ENCODE results near the gene TIMM8B. TPM values are rescaled to one million over a fixed set of nuclear protein-coding genes. Genes with fewer than 3 reads are reported as not detected.

Gene TIMM8B
- total and polyA plus RNA-seq, 2 experiments from 2014 or later, result 33.8 to 106 TPM

DNA sequence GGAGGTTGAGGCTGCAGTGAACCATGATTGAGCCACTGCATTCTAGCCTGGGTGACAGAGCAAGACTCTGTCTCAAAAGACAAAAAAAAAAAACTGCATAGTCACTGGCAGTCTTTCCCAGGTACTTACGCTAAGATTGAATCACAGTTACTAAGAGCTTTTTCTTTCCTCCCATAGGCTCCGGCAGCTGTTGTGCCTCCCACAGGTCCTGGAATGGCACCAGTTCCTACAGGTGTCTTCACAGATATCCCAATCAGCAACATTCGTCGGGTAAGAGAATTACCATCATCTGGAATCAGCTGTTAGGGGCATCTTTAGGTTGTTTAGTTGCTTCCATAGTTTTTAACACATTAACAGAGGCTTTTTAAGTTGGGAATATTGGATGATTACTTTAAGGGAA lies 41.6 kb downstream of the TIMM8B start:
- WGBS, 2 experiments (ENCODE audit: low coverage in 1 of 2, low lambda C conversion rate in 2 of 2, missing lambda C conversion rate in 2 of 2), result 98 to 99% methylated on average over 4 of the region's 4 CpGs
- H3K79me2 ChIP-seq (ENCODE audit: insufficient read depth), result peaks cover 5% of the 10 kb centered on the region; the same call in 1 of the 2 replicates

GRCh38 chr11:112042961-112043304 lies 43.6 kb downstream of the TIMM8B start:
- H3K27me3 ChIP-seq (replicated peaks; ENCODE audit: insufficient read depth), result no peaks in the 10 kb centered on the region
- H2AFZ ChIP-seq, result no peak overlapping the region
- H3K9me3 ChIP-seq (ENCODE audit: low read depth), result no peaks in the 10 kb centered on the region
- H3K27ac ChIP-seq, result 0 out of 2 replicates have a peak overlapping the region, but pooled peaks have one; percentile 52
- peaks cover 11% of the 10 kb centered on the region for H3K4me1 ChIP-seq (ENCODE audit: insufficient read depth)
- H3K36me3 ChIP-seq (ENCODE audit: low read depth), result peaks cover 34% of the 10 kb centered on the region; the same call in 1 of the 2 replicates
- H3K79me2 ChIP-seq (ENCODE audit: insufficient read depth), result no peaks in the 10 kb centered on the region
- no peak for TF ChIP-seq EZH2phosphoT487 (IDR thresholded peaks at IDR 0.05; ENCODE audit: insufficient read depth, low read depth)
- TF ChIP-seq EZH2 (IDR thresholded peaks at IDR 0.05; ENCODE audit: insufficient read depth, poor library complexity, severe bottlenecking), result no peak
- WGBS, 2 experiments (ENCODE audit: low coverage in 1 of 2, low lambda C conversion rate in 2 of 2, missing lambda C conversion rate in 2 of 2), result 72 to 79% methylated on average over 2 of the region's 2 CpGs
- H3K9me2 ChIP-seq (ENCODE audit: insufficient read depth), result no peaks in the 10 kb centered on the region
- no peak for DNase-seq
- H3K9ac ChIP-seq, result no peak overlapping the region
- no peaks in the 10 kb centered on the region for H4K20me1 ChIP-seq (ENCODE audit: insufficient read depth)
- no peak overlapping the region for H3K4me2 ChIP-seq (ENCODE audit: unreplicated experiment)
- in situ Hi-C loops (cut with MboI), result no loop called here
- peaks cover 27% of the 10 kb centered on the region for H3F3A ChIP-seq (ENCODE audit: insufficient read depth)
- no peak overlapping the region for H3K4me3 ChIP-seq

More for the DNA sequence above, 41.6 kb downstream of the TIMM8B start:
- Histone ChIP-seq H3K36me3 (ENCODE audit: low read depth) (peaks cover 28% of the 10 kb centered on the region; the same call in 1 of the 2 replicates), H2AFZ (no peak overlapping the region), H3K9me3 (ENCODE audit: low read depth) (no peaks in the 10 kb centered on the region), H3K27ac (no peak overlapping the region), H3K4me3 (no peak overlapping the region), H3K27me3 (replicated peaks; ENCODE audit: insufficient read depth) (no peaks in the 10 kb centered on the region), H4K20me1 (ENCODE audit: insufficient read depth) (no peaks in the 10 kb centered on the region), H3K4me2 (ENCODE audit: unreplicated experiment) (no peak overlapping the region), H3K9me2 (ENCODE audit: insufficient read depth) (no peaks in the 10 kb centered on the region), H3K9ac (no peak overlapping the region), H3F3A (ENCODE audit: insufficient read depth) (peaks cover 34% of the 10 kb centered on the region), H3K4me1 (ENCODE audit: insufficient read depth) (peaks cover 20% of the 10 kb centered on the region)
- in situ Hi-C loops (cut with MboI), result no loop called here
- no peak for DNase-seq
- TF ChIP-seq EZH2 (IDR thresholded peaks at IDR 0.05; ENCODE audit: insufficient read depth, poor library complexity, severe bottlenecking) (no peak), EZH2phosphoT487 (IDR thresholded peaks at IDR 0.05; ENCODE audit: insufficient read depth, low read depth) (no peak)

GRCh38 chr11:112042161-112042960 lies 44.2 kb downstream of the TIMM8B start:
- Histone ChIP-seq H4K20me1 (ENCODE audit: insufficient read depth) (no peaks in the 10 kb centered on the region), H3K27ac (peak overlapping the region; percentile 52), H3K4me1 (ENCODE audit: insufficient read depth) (peaks cover 11% of the 10 kb centered on the region), H3K9me2 (ENCODE audit: insufficient read depth) (no peaks in the 10 kb centered on the region), H2AFZ (no peak overlapping the region), H3K9me3 (ENCODE audit: low read depth) (no peaks in the 10 kb centered on the region), H3K27me3 (replicated peaks; ENCODE audit: insufficient read depth) (no peaks in the 10 kb centered on the region), H3F3A (ENCODE audit: insufficient read depth) (peaks cover 27% of the 10 kb centered on the region), H3K79me2 (ENCODE audit: insufficient read depth) (no peaks in the 10 kb centered on the region), H3K36me3 (ENCODE audit: low read depth) (peaks cover 39% of the 10 kb centered on the region; the same call in 1 of the 2 replicates), H3K4me3 (no peak overlapping the region), H3K4me2 (ENCODE audit: unreplicated experiment) (no peak overlapping the region), H3K9ac (no peak overlapping the region)
- no peak for TF ChIP-seq EZH2 (IDR thresholded peaks at IDR 0.05; ENCODE audit: insufficient read depth, poor library complexity, severe bottlenecking)
- TF ChIP-seq EZH2phosphoT487 (IDR thresholded peaks at IDR 0.05; ENCODE audit: insufficient read depth, low read depth), result no peak
- peak; percentile 82 for DNase-seq
- 51 to 52% methylated on average over 6 of the region's 6 CpGs for WGBS, 2 experiments (ENCODE audit: low coverage in 1 of 2, low lambda C conversion rate in 2 of 2, missing lambda C conversion rate in 2 of 2)
- in situ Hi-C loops (cut with MboI), result no loop called here

DNA sequence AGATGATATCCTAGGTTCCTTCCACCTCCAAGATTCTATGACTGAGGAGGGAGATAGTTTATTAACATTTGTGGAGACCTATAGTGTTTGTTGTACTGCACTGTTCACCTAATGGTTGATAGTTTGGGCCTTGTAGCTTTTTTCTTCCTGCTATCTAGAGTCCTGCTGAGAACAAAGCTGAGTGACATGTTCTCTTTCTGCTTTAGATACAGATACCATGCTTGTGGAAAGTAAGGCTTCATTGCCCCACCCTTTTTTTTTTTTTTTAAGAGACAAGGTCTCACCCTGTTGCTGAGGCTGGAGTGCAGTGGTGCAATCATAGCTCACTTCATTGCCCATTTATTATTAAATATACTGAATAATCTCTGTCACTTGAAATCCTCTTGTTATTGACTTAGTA lies 49.0 kb downstream of the TIMM8B start:
- Histone ChIP-seq H3K4me2 (ENCODE audit: unreplicated experiment) (no peak overlapping the region), H3K79me2 (ENCODE audit: insufficient read depth) (no peaks in the 10 kb centered on the region), H3K9ac (no peak overlapping the region), H3K27ac (no peak overlapping the region), H3K36me3 (ENCODE audit: low read depth) (peaks cover 25% of the 10 kb centered on the region; the same call in 1 of the 2 replicates), H3K9me2 (ENCODE audit: insufficient read depth) (no peaks in the 10 kb centered on the region), H3F3A (ENCODE audit: insufficient read depth) (peaks cover 20% of the 10 kb centered on the region), H4K20me1 (ENCODE audit: insufficient read depth) (no peaks in the 10 kb centered on the region), H3K9me3 (ENCODE audit: low read depth) (no peaks in the 10 kb centered on the region), H2AFZ (no peak overlapping the region), H3K4me3 (no peak overlapping the region), H3K4me1 (ENCODE audit: insufficient read depth) (peaks cover 6% of the 10 kb centered on the region), H3K27me3 (replicated peaks; ENCODE audit: insufficient read depth) (no peaks in the 10 kb centered on the region)
- TF ChIP-seq EZH2 (IDR thresholded peaks at IDR 0.05; ENCODE audit: insufficient read depth, poor library complexity, severe bottlenecking) (no peak), EZH2phosphoT487 (IDR thresholded peaks at IDR 0.05; ENCODE audit: insufficient read depth, low read depth) (no peak)
- in situ Hi-C loops (cut with MboI), result no loop called here
- no peak for DNase-seq

Small RNA genes lying within 50 kb of the gene (small RNA-seq; reads per million reads assigned to genes)
- gene AP000907.3 (ENCODE audit: low read depth, low replicate concordance), result not detected

Other genes starting within 250 kb of the TIMM8B start
- gene ALG9, start 215.2 kb downstream of the TIMM8B start, total RNA-seq (2014; rRNA removed; shearing (Covaris generic)), result 36.3 and 42.4 TPM in 2 replicates
- 24.5 and 24.7 TPM in 2 replicates for gene ALG9, start 215.2 kb downstream of the TIMM8B start, polyA plus RNA-seq (2016; fragmentation: Nextera tagmentation; extraction: Ambion mirVana)
- gene FDXACB1, start 207.6 kb downstream of the TIMM8B start, total RNA-seq (2014; rRNA removed; shearing (Covaris generic)), result 1.4 and 2.2 TPM in 2 replicates
- 2.1 TPM in 2 replicates for gene FDXACB1, start 207.6 kb downstream of the TIMM8B start, polyA plus RNA-seq (2016; fragmentation: Nextera tagmentation; extraction: Ambion mirVana)
- 7.6 and 9.9 TPM in 2 replicates for gene CFAP68, start 207.2 kb downstream of the TIMM8B start, total RNA-seq (2014; rRNA removed; shearing (Covaris generic))
- 20.2 and 23.8 TPM in 2 replicates for gene CFAP68, start 207.2 kb downstream of the TIMM8B start, polyA plus RNA-seq (2016; fragmentation: Nextera tagmentation; extraction: Ambion mirVana)
- 91.0 and 104 TPM in 2 replicates for gene CRYAB, start 175.0 kb downstream of the TIMM8B start, total RNA-seq (2014; rRNA removed; shearing (Covaris generic))
- 454 and 455 TPM in 2 replicates for gene CRYAB, start 175.0 kb downstream of the TIMM8B start, polyA plus RNA-seq (2016; fragmentation: Nextera tagmentation; extraction: Ambion mirVana)
- gene HSPB2, start 174.0 kb downstream of the TIMM8B start, total RNA-seq (2014; rRNA removed; shearing (Covaris generic)), result 0.38 and 1.2 TPM in 2 replicates
- 7.5 and 8.4 TPM in 2 replicates for gene HSPB2, start 174.0 kb downstream of the TIMM8B start, polyA plus RNA-seq (2016; fragmentation: Nextera tagmentation; extraction: Ambion mirVana)
- 2.1 and 3.5 TPM in 2 replicates for gene C11orf52, start 167.8 kb downstream of the TIMM8B start, total RNA-seq (2014; rRNA removed; shearing (Covaris generic))
- gene C11orf52, start 167.8 kb downstream of the TIMM8B start, polyA plus RNA-seq (2016; fragmentation: Nextera tagmentation; extraction: Ambion mirVana), result 0.78 and 1.2 TPM in 2 replicates
- 22.7 and 22.9 TPM in 2 replicates for gene DIXDC1, start 149.4 kb downstream of the TIMM8B start, total RNA-seq (2014; rRNA removed; shearing (Covaris generic))
- 10.4 and 10.8 TPM in 2 replicates for gene DIXDC1, start 149.4 kb downstream of the TIMM8B start, polyA plus RNA-seq (2016; fragmentation: Nextera tagmentation; extraction: Ambion mirVana)
- gene DLAT, start 61.3 kb downstream of the TIMM8B start, total RNA-seq (2014; rRNA removed; shearing (Covaris generic)), result 32.3 and 35.7 TPM in 2 replicates
- gene DLAT, start 61.3 kb downstream of the TIMM8B start, polyA plus RNA-seq (2016; fragmentation: Nextera tagmentation; extraction: Ambion mirVana), result 33.4 and 36.0 TPM in 2 replicates
- 0.86 and 1.0 TPM in 2 replicates for gene PIH1D2, start 12.7 kb downstream of the TIMM8B start, total RNA-seq (2014; rRNA removed; shearing (Covaris generic))
- 2.2 and 2.3 TPM in 2 replicates for gene PIH1D2, start 12.7 kb downstream of the TIMM8B start, polyA plus RNA-seq (2016; fragmentation: Nextera tagmentation; extraction: Ambion mirVana)
- gene NKAPD1, start 12.5 kb downstream of the TIMM8B start, total RNA-seq (2014; rRNA removed; shearing (Covaris generic)), result 20.6 and 39.4 TPM in 2 replicates
- 26.1 and 28.1 TPM in 2 replicates for gene NKAPD1, start 12.5 kb downstream of the TIMM8B start, polyA plus RNA-seq (2016; fragmentation: Nextera tagmentation; extraction: Ambion mirVana)
- gene SDHD, start 117 bp upstream of the TIMM8B start, total RNA-seq (2014; rRNA removed; shearing (Covaris generic)), result 108 and 141 TPM in 2 replicates
- 185 and 186 TPM in 2 replicates for gene SDHD, start 117 bp upstream of the TIMM8B start, polyA plus RNA-seq (2016; fragmentation: Nextera tagmentation; extraction: Ambion mirVana)
- gene IL18, start 77.3 kb upstream of the TIMM8B start, total RNA-seq (2014; rRNA removed; shearing (Covaris generic)), result 58.8 and 62.9 TPM in 2 replicates
- 48.8 and 51.9 TPM in 2 replicates for gene IL18, start 77.3 kb upstream of the TIMM8B start, polyA plus RNA-seq (2016; fragmentation: Nextera tagmentation; extraction: Ambion mirVana)
- 0.51 and 2.2 TPM in 2 replicates for gene TEX12, start 80.6 kb upstream of the TIMM8B start, total RNA-seq (2014; rRNA removed; shearing (Covaris generic))
- gene TEX12, start 80.6 kb upstream of the TIMM8B start, polyA plus RNA-seq (2016; fragmentation: Nextera tagmentation; extraction: Ambion mirVana), result not detected in 2 replicates
- gene BCO2, start 88.8 kb upstream of the TIMM8B start, total RNA-seq (2014; rRNA removed; shearing (Covaris generic)), result not detected in 2 replicates
- gene BCO2, start 88.8 kb upstream of the TIMM8B start, polyA plus RNA-seq (2016; fragmentation: Nextera tagmentation; extraction: Ambion mirVana), result 0.25 and 0.83 TPM in 2 replicates
- 33.9 and 36.5 TPM in 2 replicates for gene PTS, start 139.7 kb upstream of the TIMM8B start, total RNA-seq (2014; rRNA removed; shearing (Covaris generic))
- 100 and 108 TPM in 2 replicates for gene PTS, start 139.7 kb upstream of the TIMM8B start, polyA plus RNA-seq (2016; fragmentation: Nextera tagmentation; extraction: Ambion mirVana)
- not detected in 2 replicates for gene PLET1, start 174.1 kb upstream of the TIMM8B start, total RNA-seq (2014; rRNA removed; shearing (Covaris generic))
- not detected in 2 replicates for gene PLET1, start 174.1 kb upstream of the TIMM8B start, polyA plus RNA-seq (2016; fragmentation: Nextera tagmentation; extraction: Ambion mirVana)

Data from GM23248 (cell line).